D721Med (cell line): ENCODE results near the gene TREML4.

ENCODE experiments used
- DNase-seq: peaks from one replicate; pipeline ENCODE4 v3.0.0; 2011; ENCODE audit warnings: low spot score; ENCODE audit not compliant: insufficient read length
- FAIRE-seq: peaks from 2 replicates; lab custom pipeline; 2011; peaks lifted over from hg19 to GRCh38; lab: Jason Lieb, UNC
- CTCF ChIP-seq: IDR thresholded peaks from 2 replicates; pipeline ENCODE4 v1.5.1; 2012; ENCODE audit warnings: mild to moderate bottlenecking, control low read depth; ENCODE audit not compliant: insufficient read depth; ENCODE audit errors: missing control alignments

TREML4 gene

DNA sequence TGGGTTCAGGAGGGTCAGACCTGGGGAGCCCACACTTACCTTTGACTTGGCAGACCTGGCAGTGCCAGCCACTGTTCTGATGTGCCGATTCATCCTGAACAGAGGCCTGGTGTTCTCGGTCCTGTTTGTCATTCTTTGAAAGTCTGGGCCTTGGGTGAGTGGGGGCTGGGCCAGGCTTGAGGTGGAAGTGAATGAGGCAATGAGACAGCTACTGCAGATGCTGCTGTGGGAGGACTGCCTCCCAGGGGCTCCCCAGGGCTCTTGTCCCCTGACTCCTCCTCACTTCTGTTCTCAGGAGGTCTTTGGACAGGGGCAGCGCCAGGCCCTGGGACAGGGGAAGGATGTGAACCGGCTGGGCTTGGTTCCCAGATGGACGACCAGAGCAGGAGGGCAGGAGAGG, 5.6 kb upstream of the TREML4 start:
- DNase-seq: no peak

GRCh38 chr6:41224800-41225199, 3.3 kb upstream of the TREML4 start:
- DNase-seq (no peak), FAIRE-seq (no peak)
- no peak for TF ChIP-seq CTCF

More for the DNA sequence above, 5.6 kb upstream of the TREML4 start:
- FAIRE-seq: no peak
- no peak for TF ChIP-seq CTCF

GRCh38 chr6:41226752-41227151, 1.4 kb upstream of the TREML4 start:
- FAIRE-seq (no peak), DNase-seq (no peak)
- TF ChIP-seq CTCF: no peak

GRCh38 chr6:41228616-41229015, 467 bp downstream of the TREML4 start:
- TF ChIP-seq CTCF: no peak
- no peak for FAIRE-seq
- DNase-seq: no peak

- no peak for TF ChIP-seq CTCF
- DNase-seq (no peak), FAIRE-seq (no peak)
Observed at GRCh38 chr6:41229721-41230120, 1.6 kb downstream of the TREML4 start.

- TF ChIP-seq CTCF: no peak
- DNase-seq (no peak), FAIRE-seq (no peak)
Observed at GRCh38 chr6:41231246-41231645, 3.1 kb downstream of the TREML4 start.

- no peak for TF ChIP-seq CTCF
- FAIRE-seq (no peak), DNase-seq (no peak)
Observed at GRCh38 chr6:41232667-41233066, 4.5 kb downstream of the TREML4 start.
